GM10266 (cell line): ENCODE data around the gene DROSHA.

Experiments
- DNase-seq: peaks from one replicate; pipeline ENCODE4 v3.0.0; 2012; ENCODE audit errors: extremely low spot score
- TF ChIP-seq, protein P1 (sequence below): IDR thresholded peaks from 2 replicates; pipeline ENCODE4 v1.5.1; 2012; ENCODE audit warnings: mild to moderate bottlenecking, low read depth; ENCODE audit not compliant: control insufficient read depth, insufficient read depth; ENCODE audit errors: missing control alignments

DROSHA gene

DNA sequence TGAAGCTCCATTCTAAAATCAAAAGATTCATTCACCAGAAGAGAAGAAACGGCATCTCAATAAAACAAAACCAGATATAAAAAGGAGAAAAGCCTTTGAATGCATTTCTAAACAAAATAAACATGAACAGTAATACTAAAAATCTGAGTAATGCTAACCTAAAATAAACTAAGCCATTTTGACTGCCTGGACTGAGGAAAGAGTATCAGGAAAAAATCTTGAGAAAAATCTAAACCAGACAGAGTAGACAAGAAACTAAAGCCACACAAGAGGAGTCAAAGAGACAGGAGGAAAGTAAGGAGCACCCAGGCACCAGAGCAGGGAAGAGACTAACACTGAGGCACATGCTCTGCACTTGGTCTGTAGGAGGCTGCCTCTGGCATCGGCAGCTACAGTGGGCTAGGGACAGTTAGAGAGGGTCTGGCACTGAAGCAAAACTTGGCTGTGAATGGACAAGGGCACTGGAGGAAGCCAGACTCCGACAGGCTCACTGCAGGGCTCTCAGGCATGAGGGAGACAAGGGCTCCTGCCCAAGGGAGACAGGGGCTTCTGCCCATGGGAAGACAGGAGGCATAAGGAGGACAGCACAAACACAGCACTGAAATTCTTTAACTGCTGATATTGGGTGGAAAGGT lies 50.2 kb downstream of the DROSHA start:
- TF ChIP-seq, protein P1, sequence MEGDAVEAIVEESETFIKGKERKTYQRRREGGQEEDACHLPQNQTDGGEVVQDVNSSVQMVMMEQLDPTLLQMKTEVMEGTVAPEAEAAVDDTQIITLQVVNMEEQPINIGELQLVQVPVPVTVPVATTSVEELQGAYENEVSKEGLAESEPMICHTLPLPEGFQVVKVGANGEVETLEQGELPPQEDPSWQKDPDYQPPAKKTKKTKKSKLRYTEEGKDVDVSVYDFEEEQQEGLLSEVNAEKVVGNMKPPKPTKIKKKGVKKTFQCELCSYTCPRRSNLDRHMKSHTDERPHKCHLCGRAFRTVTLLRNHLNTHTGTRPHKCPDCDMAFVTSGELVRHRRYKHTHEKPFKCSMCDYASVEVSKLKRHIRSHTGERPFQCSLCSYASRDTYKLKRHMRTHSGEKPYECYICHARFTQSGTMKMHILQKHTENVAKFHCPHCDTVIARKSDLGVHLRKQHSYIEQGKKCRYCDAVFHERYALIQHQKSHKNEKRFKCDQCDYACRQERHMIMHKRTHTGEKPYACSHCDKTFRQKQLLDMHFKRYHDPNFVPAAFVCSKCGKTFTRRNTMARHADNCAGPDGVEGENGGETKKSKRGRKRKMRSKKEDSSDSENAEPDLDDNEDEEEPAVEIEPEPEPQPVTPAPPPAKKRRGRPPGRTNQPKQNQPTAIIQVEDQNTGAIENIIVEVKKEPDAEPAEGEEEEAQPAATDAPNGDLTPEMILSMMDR, result no peak
- no peak for DNase-seq

DNA sequence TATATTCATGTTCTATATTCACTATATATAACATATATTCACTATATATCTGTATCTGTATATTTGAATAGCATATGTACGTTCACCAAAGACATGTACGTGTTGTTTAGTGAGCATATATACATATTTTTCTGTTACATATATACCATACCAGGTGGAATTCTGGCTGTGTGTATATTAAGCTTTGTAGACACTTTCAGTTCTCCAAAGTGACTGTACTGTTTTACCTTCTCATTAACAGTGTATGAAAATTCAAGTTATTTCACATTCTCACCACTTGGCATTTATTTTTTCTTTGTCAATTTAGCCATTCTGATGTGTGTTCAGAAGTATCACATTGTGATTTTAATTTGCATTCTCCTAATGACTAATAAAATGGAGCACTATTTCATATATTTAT lies 52.2 kb downstream of the DROSHA start:
- no peak for DNase-seq
- TF ChIP-seq, protein P1, result no peak

DNA sequence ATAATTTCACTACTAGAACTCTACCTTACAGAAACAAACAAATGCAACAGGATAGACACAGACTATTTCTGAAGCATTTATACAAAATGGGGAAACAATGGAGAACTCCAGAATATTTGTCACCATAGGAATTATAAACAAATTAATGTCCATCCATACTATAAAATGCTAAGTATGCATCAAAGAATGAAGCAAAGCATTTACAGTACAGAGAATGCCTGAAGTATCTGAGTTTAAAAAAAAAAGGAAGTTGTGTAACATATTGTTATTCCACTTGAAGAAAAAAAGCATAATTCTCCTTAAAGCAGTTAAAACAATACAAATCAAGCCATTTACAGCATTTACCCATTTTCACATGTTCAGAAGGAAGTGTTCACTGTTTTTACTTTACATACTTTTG lies 53.0 kb downstream of the DROSHA start:
- TF ChIP-seq, protein P1, result no peak
- no peak for DNase-seq

DNA sequence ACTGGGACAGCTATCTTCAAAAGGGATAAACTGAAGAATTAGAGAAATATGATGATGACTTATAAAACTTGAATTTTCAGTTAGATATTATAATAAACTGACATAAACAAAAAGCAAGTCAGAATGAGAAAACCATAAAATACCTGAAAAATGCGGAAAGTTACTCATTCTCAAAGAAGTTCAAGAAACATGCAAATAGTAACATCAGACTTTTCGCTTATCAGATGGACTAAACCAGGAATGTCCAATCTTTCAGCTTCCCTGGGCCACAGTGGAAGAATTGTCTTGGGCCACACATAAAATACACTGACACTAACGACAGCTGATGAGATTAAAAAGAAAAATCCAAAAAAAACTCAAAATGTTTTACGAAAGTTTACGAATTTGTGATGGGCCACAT lies 53.9 kb downstream of the DROSHA start:
- no peak for DNase-seq
- TF ChIP-seq, protein P1, result no peak

DNA sequence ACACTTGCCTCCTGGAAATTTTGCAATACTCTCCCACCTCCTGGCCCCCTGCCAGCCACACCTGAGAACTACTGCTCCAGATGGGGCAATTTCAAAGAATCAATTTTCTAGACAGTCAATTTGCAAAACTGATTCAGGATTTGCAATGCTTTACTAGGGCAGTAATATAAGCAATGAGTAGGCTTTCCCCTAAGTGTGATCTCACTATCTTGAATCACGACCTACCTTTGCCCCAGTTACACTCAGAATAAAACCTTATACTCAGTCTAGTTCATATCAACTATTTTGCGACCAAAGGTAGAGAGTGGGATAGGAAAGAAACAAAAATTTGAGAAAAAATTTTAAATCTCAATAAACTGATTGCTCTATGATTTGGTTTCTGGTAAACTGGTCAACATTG lies 54.4 kb downstream of the DROSHA start:
- no peak for DNase-seq
- TF ChIP-seq, protein P1, result no peak

DNA sequence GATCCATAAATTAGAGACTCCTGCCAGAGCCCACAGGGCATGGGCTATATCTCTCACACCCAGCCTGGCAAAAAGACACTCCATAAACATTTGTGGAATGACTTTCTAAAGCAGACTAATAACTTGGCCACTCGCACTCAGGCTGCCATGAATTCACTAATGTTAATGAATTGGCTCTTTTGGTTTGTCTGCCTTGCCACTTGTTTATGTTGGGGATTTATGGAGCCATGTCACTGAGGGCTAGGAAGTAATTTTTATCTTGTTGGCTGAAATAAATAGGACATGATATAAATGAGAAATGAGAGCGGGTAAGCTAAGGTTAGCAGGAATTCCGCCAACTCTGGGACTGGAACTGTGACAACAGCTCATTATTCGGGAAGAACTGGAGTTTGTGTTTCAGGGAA lies 55.2 kb downstream of the DROSHA start:
- DNase-seq, result no peak
- TF ChIP-seq, protein P1, result no peak

DNA sequence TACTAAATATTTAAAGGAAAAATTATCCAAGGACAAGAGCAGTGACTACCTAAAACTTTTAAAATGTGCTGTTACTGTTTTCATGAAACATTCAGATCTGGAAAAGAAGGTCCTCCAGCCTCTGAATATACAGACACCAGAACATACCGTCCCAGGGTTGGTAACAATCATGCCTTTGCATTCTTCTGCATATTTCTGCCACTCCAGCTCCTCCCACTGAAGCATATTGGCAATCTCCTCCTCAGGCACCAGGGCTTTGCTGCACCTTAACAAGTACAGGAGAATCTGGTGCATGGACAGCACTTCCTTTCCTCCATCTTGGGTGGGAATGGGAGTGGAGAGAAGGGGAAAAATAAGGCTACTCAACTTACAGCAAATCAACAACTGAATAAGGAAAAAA lies 60.0 kb downstream of the DROSHA start:
- TF ChIP-seq, protein P1, result no peak
- no peak for DNase-seq
